ENCODE data around the gene DIPK1A. TPM values are rescaled to one million over a fixed set of nuclear protein-coding genes. Genes with fewer than 3 reads are reported as not detected.

DIPK1A gene
- total RNA-seq, 1 experiment from 2014 or later, result 1.0 TPM

GRCh38 chr1:92926873-92927272 lies 34.4 kb downstream of the DIPK1A start:
- no peaks in the 10 kb centered on the region for H3K9me2 ChIP-seq (replicated peaks; ENCODE audit: low read length)
- intact Hi-C loops (cut with micrococcal nuclease), result no loop called here
- H3K79me2 ChIP-seq (ENCODE audit: low read length), result no peaks in the 10 kb centered on the region
- no peaks in the 10 kb centered on the region for H3K9me3 ChIP-seq (ENCODE audit: low read length)
- DNase-seq (no peak), ATAC-seq (no peak)
- H3F3A ChIP-seq (ENCODE audit: low read length, unreplicated experiment), result no peaks in the 10 kb centered on the region
- POLR2A ChIA-PET (ENCODE audit: unreplicated experiment), result interaction anchor here (0.6 kb wide), 1 partner anchor 100 kb away, joined by 6 read pairs; no protein-coding TSS in a partner anchor
- CTCF ChIA-PET, result no interaction called here
- H3K4me2 ChIP-seq (ENCODE audit: low read length), result no peak overlapping the region
- H4K20me1 ChIP-seq (ENCODE audit: low read length), result no peaks in the 10 kb centered on the region
- H3K27ac ChIP-seq (ENCODE audit: low read length), result no peak overlapping the region
- no peaks in the 10 kb centered on the region for H3K36me3 ChIP-seq (ENCODE audit: low read depth, low read length)
- no peaks in the 10 kb centered on the region for H3K4me1 ChIP-seq (ENCODE audit: insufficient read depth, low read length)
- no TSS peak for BruUV-seq (replicated peaks)
- no peak overlapping the region for H3K4me3 ChIP-seq (ENCODE audit: low read length)
- TF ChIP-seq EZH2 (IDR thresholded peaks at IDR 0.05; ENCODE audit: low read length, unreplicated experiment) (no peak), EZH2phosphoT487 (IDR thresholded peaks at IDR 0.05; ENCODE audit: borderline replicate concordance, low read length) (no peak), CTCF (conservative IDR thresholded peaks at IDR 0.05; ENCODE audit: low read depth, low read length) (no peak)
- no peaks in the 10 kb centered on the region for H3K27me3 ChIP-seq (ENCODE audit: low read length)
- H3K9ac ChIP-seq (ENCODE audit: low read length), result no peak overlapping the region
- H2AFZ ChIP-seq (ENCODE audit: low read length), result no peak overlapping the region

- DNase-seq (no peak), ATAC-seq (no peak)
- CTCF ChIA-PET, result no interaction called here
- Histone ChIP-seq H3K36me3 (ENCODE audit: low read depth, low read length) (no peaks in the 10 kb centered on the region), H4K20me1 (ENCODE audit: low read length) (no peaks in the 10 kb centered on the region), H3K9me3 (ENCODE audit: low read length) (no peaks in the 10 kb centered on the region), H3K27ac (ENCODE audit: low read length) (no peak overlapping the region), H3K4me3 (ENCODE audit: low read length) (no peak overlapping the region), H3K9me2 (replicated peaks; ENCODE audit: low read length) (no peaks in the 10 kb centered on the region), H3K4me1 (ENCODE audit: insufficient read depth, low read length) (no peaks in the 10 kb centered on the region), H3K27me3 (ENCODE audit: low read length) (no peaks in the 10 kb centered on the region), H2AFZ (ENCODE audit: low read length) (no peak overlapping the region), H3K79me2 (ENCODE audit: low read length) (no peaks in the 10 kb centered on the region), H3K9ac (ENCODE audit: low read length) (no peak overlapping the region), H3K4me2 (ENCODE audit: low read length) (no peak overlapping the region), H3F3A (ENCODE audit: low read length, unreplicated experiment) (no peaks in the 10 kb centered on the region)
- intact Hi-C loops (cut with micrococcal nuclease), result loop anchor here (1.0 kb wide), 1 partner anchor 28 kb away; no protein-coding TSS in a partner anchor
- POLR2A ChIA-PET (ENCODE audit: unreplicated experiment), result no interaction called here
- no peak for TF ChIP-seq EZH2phosphoT487 (IDR thresholded peaks at IDR 0.05; ENCODE audit: borderline replicate concordance, low read length)
- TF ChIP-seq CTCF (conservative IDR thresholded peaks at IDR 0.05; ENCODE audit: low read depth, low read length), result no peak
- no peak for TF ChIP-seq EZH2 (IDR thresholded peaks at IDR 0.05; ENCODE audit: low read length, unreplicated experiment)
- no TSS peak for BruUV-seq (replicated peaks)
These were observed 36.8 kb downstream of the DIPK1A start for GRCh38 chr1:92924501-92924900.

GRCh38 chr1:92923664-92924063 lies 37.6 kb downstream of the DIPK1A start:
- no peak for ATAC-seq
- H3K9me3 ChIP-seq (ENCODE audit: low read length), result no peaks in the 10 kb centered on the region
- H3K79me2 ChIP-seq (ENCODE audit: low read length), result no peaks in the 10 kb centered on the region
- H3K4me2 ChIP-seq (ENCODE audit: low read length), result no peak overlapping the region
- H3K9me2 ChIP-seq (replicated peaks; ENCODE audit: low read length), result no peaks in the 10 kb centered on the region
- H4K20me1 ChIP-seq (ENCODE audit: low read length), result no peaks in the 10 kb centered on the region
- POLR2A ChIA-PET (ENCODE audit: unreplicated experiment), result no interaction called here
- no peak overlapping the region for H3K4me3 ChIP-seq (ENCODE audit: low read length)
- peak overlapping the region; percentile 28; the same call in 1 of the 2 replicates for H2AFZ ChIP-seq (ENCODE audit: low read length)
- no peaks in the 10 kb centered on the region for H3K36me3 ChIP-seq (ENCODE audit: low read depth, low read length)
- no peaks in the 10 kb centered on the region for H3K27me3 ChIP-seq (ENCODE audit: low read length)
- H3K9ac ChIP-seq (ENCODE audit: low read length), result no peak overlapping the region
- no peaks in the 10 kb centered on the region for H3F3A ChIP-seq (ENCODE audit: low read length, unreplicated experiment)
- BruUV-seq (replicated peaks), result no TSS peak
- no peak overlapping the region for H3K27ac ChIP-seq (ENCODE audit: low read length)
- CTCF ChIA-PET, result no interaction called here
- TF ChIP-seq CTCF (conservative IDR thresholded peaks at IDR 0.05; ENCODE audit: low read depth, low read length), result no peak
- TF ChIP-seq EZH2phosphoT487 (IDR thresholded peaks at IDR 0.05; ENCODE audit: borderline replicate concordance, low read length), result no peak
- TF ChIP-seq EZH2 (IDR thresholded peaks at IDR 0.05; ENCODE audit: low read length, unreplicated experiment), result no peak
- no peaks in the 10 kb centered on the region for H3K4me1 ChIP-seq (ENCODE audit: insufficient read depth, low read length)
- DNase-seq, result no peak
- intact Hi-C loops (cut with micrococcal nuclease), result loop anchor here (1.0 kb wide), 1 partner anchor 29 kb away; no protein-coding TSS in a partner anchor
